Heart left ventricle (tissue), 16 donors: ENCODE results near the gene SCLY. TPM values are rescaled to one million over a fixed set of nuclear protein-coding genes. Genes with fewer than 3 reads are reported as not detected.

Experiments used
- ATAC-seq, 4 donors: fragments of 200-7000 bp; cut with Tn5 transposase; one replicate each; pipeline ENCODE4 v1.9.1; 2020 to 2022; ENCODE audit warnings: moderate library complexity in 4 of 4, mild to moderate bottlenecking in 3 of 4, moderate number of reproducible peaks in 1 of 4
- DNase-seq, 5 donors: peaks; one replicate each; pipeline ENCODE4 v3.0.0-alpha.2; 2020
- H3K27ac ChIP-seq, 12 donors: fragments of 200-600 bp; sonication (generic) in 4 of 12; one replicate each; pipeline versions ENCODE4 v1.5.0 to v1.8.0; 2016 to 2022; ENCODE audit warnings: mild to moderate bottlenecking in 2 of 12
- H3K27me3 ChIP-seq, 9 donors: fragments of 200-600 bp; sonication (generic) in 2 of 9; one replicate each; pipeline versions ENCODE4 v1.5.1 to v1.8.0; 2016 to 2022; ENCODE audit warnings: mild to moderate bottlenecking in 3 of 9
- H3K36me3 ChIP-seq, 9 donors: fragments of 200-600 bp; sonication (generic) in 2 of 9; one replicate each; pipeline versions ENCODE4 v1.5.0 to v1.8.0; 2018 to 2022; ENCODE audit warnings: mild to moderate bottlenecking in 2 of 9
- H3K4me1 ChIP-seq, 12 donors: fragments of 200-600 bp; sonication (generic) in 4 of 12; one replicate each; pipeline versions ENCODE4 v1.5.0 to v1.8.0; 2016 to 2022; ENCODE audit warnings: mild to moderate bottlenecking in 3 of 12
- H3K4me3 ChIP-seq, 12 donors: fragments of 200-600 bp; sonication (generic) in 4 of 12; one replicate each; pipeline versions ENCODE4 v1.5.0 to v1.8.0; 2017 to 2022; ENCODE audit warnings: mild to moderate bottlenecking in 9 of 12, moderate library complexity in 4 of 12
- H3K9me3 ChIP-seq, 12 donors: fragments of 200-600 bp; sonication (generic) in 4 of 12; one replicate each; pipeline versions ENCODE4 v1.5.0 to v1.8.0; 2016 to 2022; ENCODE audit warnings: mild to moderate bottlenecking in 1 of 12
- CTCF ChIP-seq, 12 donors: fragments of 200-600 bp; sonication (generic) in 4 of 12; IDR thresholded peaks; one replicate each; pipeline versions ENCODE4 v1.5.0 to v1.8.0; 2018 to 2022; ENCODE audit warnings: antibody characterized with exemption in 12 of 12, mild to moderate bottlenecking in 5 of 12
- POLR2A ChIP-seq, 2 donors: fragments of 450-650 bp; IDR thresholded peaks; one replicate each; pipeline ENCODE4 v1.6.1; 2017; ENCODE audit warnings: antibody characterized with exemption in 2 of 2, mild to moderate bottlenecking in 2 of 2, moderate library complexity in 2 of 2
- WGBS, 4 donors: extraction: QIAGEN DNeasy Blood & Tissue Kit in 2 of 4; methylation state at CpG; one replicate each; pipeline versions ENCODE4 v1.1.5 to v1.1.7; 2013 to 2018; 5-methylcytosine and 5-hydroxymethylcytosine counted together
- intact Hi-C, 10 donors: fragments of 100-400 bp; cut with DNase I; formaldehyde crosslinking; loops; one replicate each; pipeline versions ENCODE4 v1.11.1 to v1.14.2; 2022
- polyA plus RNA-seq, 2 donors: library from polyadenylated mRNA; stranded (reverse); fragments of 200-250 nt; gene quantifications; one replicate each; pipeline ENCODE4 v1.2.3, GENCODE V29; 2013
- total RNA-seq, 9 donors: library from RNA; depleted of rRNA in 2 of 9; stranded (reverse); fragments of >200 nt in 2 of 9; fragmentation: NEBNext Ultra II Directional in 3 of 9; extraction: Animal tissue kit (Norgen Biotek cat#: 25700) in 3 of 9; gene quantifications; one replicate each; pipeline versions ENCODE4 v1.1.0 to v1.2.4, GENCODE V29; 2016 to 2023
- donor health status: ischemic (EF 13 %, LVEDD 7.1; RV severe dilation, severe dysfunction).
- donor health status: healthy with polysubstance abuse.
- donor health status: DM: no; HTN: yes; CAD: no.
- donor health status: DM: no; HTN: no; CAD: no.
- donor health status: ischemic (EF 25% LVEDD 6.9; RV normal size, moderate dysfunction).
- donor health status: ischemic (EF 25% LVEDD 5.7; RV mildly dilated, moderate dysfunction).
- donor health status: healthy.
- donor health status: DM: yes; HTN: yes; CAD: no.
- donor health status: ischemic (EF 35%, LVEDD 5.7; RV mildly dilated, moderate dysfunction).
- donor health status: nonischemic (EF 11% LVEDD 7.7; RV severe dilation, severe dysfunction).
- donor health status: DM: yes; HTN: yes; CAD: no.
- donor health status: PGD.
- donor health status: ischemic (EF 29% LVEDD 5.4; RV normal size, mild dysfunction).
- donor health status: nonischemic (EF 23%, LVEDD 6.1; RV moderate dilation, normal function).

SCLY gene
- total and polyA plus RNA-seq, 11 donors = 6.9 to 21.2 (median 10.6) TPM

GRCh38 chr2:238106339-238106697 is 45.5 kb downstream of the SCLY start:
- intact Hi-C loops = loop anchor here in 1 of 10 donors (10.0 kb wide), 1 partner anchor 252 kb away; the partner anchor contains the start of gene RAMP1
- H3K4me3 ChIP-seq = no peak overlapping the region
- TF ChIP-seq CTCF (IDR thresholded peaks at IDR 0.05) (no peak), POLR2A (IDR thresholded peaks at IDR 0.05) (no peak)
- H3K4me1 ChIP-seq = peaks cover 0 to 20% (median 0%) of the 10 kb centered on the region in 12 donors
- H3K27me3 ChIP-seq = peaks cover 0 to 5% (median 0%) of the 10 kb centered on the region in 9 donors
- DNase-seq (peak in 2 of 5 donors; percentile 11 to 42), ATAC-seq (no peak)
- H3K36me3 ChIP-seq = no peaks in the 10 kb centered on the region
- H3K9me3 ChIP-seq = peaks cover 0 to under 1% (median 0%) of the 10 kb centered on the region in 12 donors
- H3K27ac ChIP-seq = no peak overlapping the region
- 78 to 82% (median 81%) methylated on average over 4 to 13 of the region's 13 CpGs for WGBS, 4 donors

GRCh38 chr2:238106698-238107524 is 46.1 kb downstream of the SCLY start:
- Histone ChIP-seq H3K4me1 (peaks cover 0 to 20% (median 0%) of the 10 kb centered on the region in 12 donors), H3K9me3 (peaks cover 0 to 6% (median 0%) of the 10 kb centered on the region in 12 donors), H3K27me3 (peaks cover 0 to 5% (median 0%) of the 10 kb centered on the region in 9 donors), H3K36me3 (no peaks in the 10 kb centered on the region), H3K4me3 (no peak overlapping the region), H3K27ac (no peak overlapping the region)
- TF ChIP-seq POLR2A (IDR thresholded peaks at IDR 0.05) = no peak
- TF ChIP-seq CTCF (IDR thresholded peaks at IDR 0.05) = peak in 2 of 12 donors; percentile 5 to 12
- WGBS, 4 donors = 79 to 84% (median 81%) methylated on average over 26 to 28 of the region's 28 CpGs
- intact Hi-C loops = loop anchor here in 1 of 10 donors (10.0 kb wide), 1 partner anchor 252 kb away; the partner anchor contains the start of gene RAMP1
- ATAC-seq (no peak), DNase-seq (peak in 3 of 5 donors; percentile 5 to 51 (median 12))

- intact Hi-C loops = loop anchor here in 1 of 10 donors (10.0 kb wide), 1 partner anchor 253 kb away; the partner anchor contains the start of gene RAMP1
- no peak overlapping the region for H3K27ac ChIP-seq
- H3K9me3 ChIP-seq = peaks cover 0 to 13% (median 6%) of the 10 kb centered on the region in 12 donors
- H3K4me1 ChIP-seq = peaks cover 0 to 20% (median 0%) of the 10 kb centered on the region in 12 donors
- H3K4me3 ChIP-seq = no peak overlapping the region
- ATAC-seq = peak in 1 of 4 donors; percentile 28
- TF ChIP-seq CTCF (IDR thresholded peaks at IDR 0.05) (peak in 1 of 12 donors; percentile 1), POLR2A (IDR thresholded peaks at IDR 0.05) (no peak)
- DNase-seq = peak in 3 of 5 donors; percentile 6 to 40 (median 9)
- no peaks in the 10 kb centered on the region for H3K36me3 ChIP-seq
- H3K27me3 ChIP-seq = peaks cover 0 to 5% (median 0%) of the 10 kb centered on the region in 9 donors
- WGBS, 4 donors = 87 to 89% (median 89%) methylated on average over 22 to 28 of the region's 28 CpGs
Observed at GRCh38 chr2:238107525-238108422, 47.0 kb downstream of the SCLY start.
